HUDEP-2 (cell line): ENCODE results near the gene KLHL25.
A peak's percentile ranks its signal among the peaks of the same experiment; 100 is the strongest.

Source experiments
- DNase-seq, 76 experiments: peaks; one replicate each; lab custom pipeline; 2025; ENCODE audit not compliant: unreplicated experiment in 76 of 76; lab: John Stamatoyannopoulos, UW

KLHL25 gene

DNA sequence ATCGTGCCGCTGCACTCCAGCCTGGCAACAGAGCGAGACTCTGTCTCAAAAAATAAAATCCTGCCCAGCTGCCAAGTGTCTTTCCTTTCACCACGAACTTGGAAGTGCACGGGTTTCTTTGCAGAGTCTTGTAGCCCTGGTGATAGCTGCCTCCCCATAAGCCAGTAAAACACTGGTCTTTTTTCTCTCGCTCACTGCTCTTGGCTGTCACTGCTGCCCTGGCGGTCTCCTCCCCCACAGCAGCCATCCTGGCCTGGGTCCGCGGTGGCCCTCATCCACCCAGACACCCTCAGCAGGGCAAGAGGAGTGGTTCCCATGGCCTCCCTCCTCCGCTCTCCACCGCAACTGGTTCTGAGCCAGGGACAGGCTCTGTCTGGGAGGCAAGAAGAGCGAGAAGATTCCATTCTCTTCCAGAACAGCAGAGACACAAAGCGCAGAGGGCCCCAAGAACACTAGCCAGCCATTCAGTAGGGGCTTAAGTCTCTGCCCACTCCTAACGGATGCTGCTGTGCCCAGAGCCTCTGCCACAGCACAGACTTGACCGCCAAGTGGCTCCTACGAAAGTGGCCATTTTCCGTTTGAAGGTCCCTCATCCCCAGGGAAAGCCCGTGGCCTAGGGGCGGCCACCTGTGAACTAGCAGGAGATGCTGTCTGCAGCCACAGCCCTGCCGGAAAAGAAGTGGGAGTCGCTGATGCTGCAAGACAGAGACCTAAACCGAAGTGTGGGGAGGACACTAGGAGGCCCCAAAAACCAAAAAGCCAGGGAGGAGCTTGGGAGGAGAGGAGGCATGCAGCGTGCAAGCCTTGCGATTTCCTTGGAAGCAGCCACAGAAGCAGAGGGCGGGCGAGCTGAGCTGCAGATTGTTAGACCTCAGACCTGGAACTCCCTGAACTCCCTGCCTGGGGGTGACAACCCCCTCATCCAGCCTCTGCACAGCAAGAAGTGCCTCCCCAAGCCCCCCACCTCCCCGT lies 44.1 kb downstream of the KLHL25 start:
- no peak for DNase-seq

DNA sequence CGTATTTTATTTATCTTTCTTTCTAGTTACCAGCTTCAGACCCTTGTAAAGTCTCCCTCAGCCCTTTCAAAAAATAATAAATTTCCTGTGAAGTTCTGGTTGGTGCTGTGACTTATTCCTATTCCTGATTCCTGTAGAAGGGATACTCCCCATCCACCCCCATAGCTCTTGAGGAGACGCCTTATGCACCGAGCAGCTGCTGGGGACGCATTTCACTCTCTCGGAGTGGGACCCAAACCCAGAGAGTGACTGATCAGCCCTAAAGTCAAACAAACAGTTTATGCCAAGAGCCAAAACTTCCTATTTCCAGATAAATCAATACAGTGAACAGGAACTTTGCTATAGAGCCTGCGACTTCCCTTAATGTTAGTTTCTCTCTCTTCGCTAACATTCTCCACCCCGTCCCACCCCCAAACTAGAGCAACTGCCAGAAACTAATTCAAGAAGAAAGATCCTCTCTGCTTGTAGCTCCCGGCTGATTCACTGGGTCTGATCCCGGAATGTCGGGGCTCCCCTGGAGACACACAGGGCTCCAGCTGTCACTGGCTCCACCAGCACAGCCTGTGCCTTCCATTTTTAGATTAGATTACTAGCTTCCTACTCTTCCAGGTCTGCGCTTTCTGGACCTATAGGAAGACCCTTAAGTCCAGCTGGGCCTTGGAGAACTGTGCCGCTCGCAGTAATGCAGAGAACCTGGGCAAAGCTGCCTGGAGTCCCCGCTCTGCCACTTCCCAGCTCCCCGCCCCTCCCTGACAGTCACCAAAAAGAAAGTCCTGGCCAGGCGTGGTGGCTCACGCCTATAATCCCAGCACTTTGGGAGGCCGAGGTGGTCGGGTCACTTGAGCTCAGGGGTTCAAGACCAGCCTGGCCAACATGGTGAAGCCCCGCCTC lies 45.2 kb downstream of the KLHL25 start:
- no peak for DNase-seq

DNA sequence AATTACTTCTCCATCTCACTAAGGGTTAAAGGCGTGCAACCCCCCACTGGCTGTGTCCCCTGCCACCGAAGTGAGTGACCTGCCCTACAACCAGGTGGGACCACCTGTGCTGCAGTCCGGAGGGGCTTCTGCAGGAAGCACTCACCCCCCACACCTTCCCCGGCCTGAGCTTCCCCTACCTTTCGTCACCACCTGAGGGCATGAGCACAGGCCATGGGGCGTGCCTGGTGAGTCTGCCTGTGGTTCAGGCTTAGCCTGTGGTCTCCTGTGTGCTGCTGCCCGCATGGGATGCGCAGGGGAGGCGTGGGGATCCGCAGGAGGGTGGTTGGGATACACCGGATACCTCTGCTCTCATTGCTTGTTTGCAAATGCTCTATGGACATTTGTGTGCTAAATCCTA lies 46.0 kb downstream of the KLHL25 start:
- no peak for DNase-seq

DNA sequence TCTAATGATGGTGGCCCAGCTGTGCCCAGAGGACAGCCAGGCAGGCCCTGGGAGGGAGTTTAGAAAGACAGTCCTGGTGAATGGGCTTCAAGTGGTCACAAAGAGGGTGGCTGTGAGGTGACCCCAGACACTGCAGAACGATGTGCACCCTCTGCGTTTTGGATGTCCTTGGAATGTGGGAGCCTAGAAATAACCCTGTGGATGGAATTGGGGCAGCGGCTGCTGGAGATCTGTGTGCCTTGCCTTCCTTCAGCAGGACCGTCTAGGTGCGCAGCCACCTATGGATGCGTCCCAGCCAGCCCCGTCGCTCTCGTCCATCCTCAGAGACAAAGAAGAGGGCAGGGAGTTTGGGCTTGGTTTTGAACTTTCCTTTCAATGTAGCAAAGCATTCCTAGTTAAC lies 46.5 kb downstream of the KLHL25 start:
- no peak for DNase-seq

DNA sequence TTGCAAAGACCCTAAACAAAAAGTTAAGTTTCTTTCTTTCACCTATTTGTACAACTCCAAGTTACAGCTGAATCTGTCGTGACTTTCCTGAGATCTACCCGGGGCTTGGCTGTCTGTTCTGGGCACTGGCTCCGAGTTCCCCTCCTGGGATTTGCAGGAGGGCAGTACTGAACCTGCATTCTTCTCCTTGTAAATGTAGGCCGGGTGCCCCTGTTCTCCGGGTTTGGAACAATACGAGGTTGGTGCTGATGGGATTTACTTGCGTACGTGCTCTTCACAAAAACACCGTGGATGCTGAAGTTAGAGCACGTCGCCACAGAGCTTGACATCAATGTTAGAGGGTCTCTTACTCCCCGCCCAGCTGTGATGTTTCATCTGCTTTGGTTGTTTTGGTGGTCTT lies 48.1 kb downstream of the KLHL25 start:
- no peak for DNase-seq

DNA sequence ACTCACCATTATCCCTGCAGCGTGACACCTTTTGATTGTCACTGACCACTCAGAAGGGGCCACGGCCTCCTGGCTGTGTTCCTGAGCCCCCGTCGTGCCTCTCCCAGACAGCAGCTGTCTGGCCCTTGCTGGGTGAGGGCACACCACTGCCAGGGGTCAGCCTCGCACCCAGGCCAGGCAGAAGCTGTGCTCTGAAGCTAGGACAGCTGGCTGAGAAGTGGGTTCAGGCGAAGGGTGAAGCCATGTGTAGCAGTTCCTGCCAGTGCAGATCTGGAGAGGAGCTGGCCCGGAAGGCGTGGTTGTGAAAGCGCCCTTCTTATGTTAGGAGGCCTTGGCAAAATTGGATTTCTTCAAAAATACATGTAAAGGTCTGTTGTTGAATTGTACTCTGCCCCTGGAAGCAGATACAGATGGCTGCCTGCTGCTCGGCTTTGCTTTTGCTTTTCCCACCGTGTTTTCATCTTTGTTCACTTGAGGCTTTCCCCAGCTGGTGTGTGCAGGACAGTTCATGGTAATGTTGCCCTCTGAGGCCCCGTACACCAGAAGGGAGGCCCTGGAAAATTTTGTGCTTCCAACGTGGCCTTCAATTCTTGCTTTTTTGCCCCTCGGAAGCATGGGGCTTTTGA lies 49.1 kb downstream of the KLHL25 start:
- no peak for DNase-seq

DNA sequence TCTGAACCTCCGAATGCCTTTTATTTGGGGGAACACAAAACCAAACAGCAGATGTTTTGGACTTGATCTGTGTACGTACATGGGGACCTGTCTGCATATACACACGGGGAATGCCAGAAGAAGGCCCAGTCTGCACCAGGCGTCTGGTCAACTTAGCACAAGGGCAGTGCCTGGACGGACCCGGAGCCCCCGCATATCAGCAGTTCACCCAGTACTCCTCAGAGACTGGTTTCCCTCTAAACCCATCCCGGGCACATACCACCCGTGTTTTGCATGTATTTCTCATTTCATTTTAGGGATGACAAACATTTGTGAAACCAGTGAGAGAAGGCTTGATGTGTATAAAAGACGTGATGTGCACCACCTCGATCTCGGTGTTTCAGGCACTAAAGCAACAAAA lies 49.7 kb downstream of the KLHL25 start:
- no peak for DNase-seq

DNA sequence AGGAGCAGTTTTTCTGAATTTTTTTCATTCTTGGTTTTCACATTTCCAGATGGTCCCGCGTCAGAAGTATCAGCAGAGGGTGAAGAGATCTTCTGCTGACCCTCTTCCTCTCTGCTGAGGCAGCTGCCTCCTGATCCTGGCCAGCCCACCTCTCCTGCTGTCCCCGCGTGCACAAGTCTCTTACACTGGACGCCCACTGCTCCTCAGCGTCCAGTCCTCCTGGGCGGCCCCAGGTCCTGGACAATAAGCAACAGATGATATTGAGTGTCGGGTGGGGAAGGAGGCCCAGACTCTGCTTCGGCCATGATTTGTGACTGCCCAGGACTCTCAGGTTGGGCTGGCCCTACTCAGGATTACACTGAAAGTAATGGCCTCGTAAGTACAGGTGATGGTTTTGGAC lies 50.1 kb downstream of the KLHL25 start:
- DNase-seq: no peak

DNA sequence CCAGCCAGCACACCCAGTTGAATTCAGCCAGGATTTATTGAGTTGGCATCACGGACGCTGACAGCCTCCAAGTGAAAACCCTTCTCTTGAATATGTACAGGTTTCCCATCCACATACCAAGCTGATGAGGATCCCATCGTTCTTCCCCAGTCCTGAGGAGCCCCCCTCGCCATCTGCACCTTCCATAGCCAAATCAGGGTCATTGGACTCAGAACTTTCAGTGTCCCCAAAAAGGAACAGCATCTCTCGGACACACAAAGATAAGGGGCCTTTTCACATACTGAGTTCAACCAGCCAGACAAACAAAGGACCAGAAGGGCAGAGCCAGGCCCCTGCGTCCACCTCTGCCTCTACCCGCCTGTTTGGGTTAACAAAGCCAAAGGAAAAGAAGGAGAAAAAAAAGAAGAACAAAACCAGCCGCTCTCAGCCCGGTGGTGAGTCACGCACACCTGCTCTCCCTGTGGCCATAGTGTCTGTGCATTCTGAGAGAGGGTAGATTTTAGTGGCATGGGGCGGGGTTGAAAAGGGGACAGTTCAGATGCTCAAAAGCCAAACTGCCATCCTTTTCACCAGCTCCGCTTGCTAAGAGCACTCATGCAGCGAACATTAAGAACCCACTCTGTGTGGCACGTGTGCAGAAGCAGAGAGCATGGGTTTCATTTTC lies 51.2 kb downstream of the KLHL25 start:
- no peak for DNase-seq

DNA sequence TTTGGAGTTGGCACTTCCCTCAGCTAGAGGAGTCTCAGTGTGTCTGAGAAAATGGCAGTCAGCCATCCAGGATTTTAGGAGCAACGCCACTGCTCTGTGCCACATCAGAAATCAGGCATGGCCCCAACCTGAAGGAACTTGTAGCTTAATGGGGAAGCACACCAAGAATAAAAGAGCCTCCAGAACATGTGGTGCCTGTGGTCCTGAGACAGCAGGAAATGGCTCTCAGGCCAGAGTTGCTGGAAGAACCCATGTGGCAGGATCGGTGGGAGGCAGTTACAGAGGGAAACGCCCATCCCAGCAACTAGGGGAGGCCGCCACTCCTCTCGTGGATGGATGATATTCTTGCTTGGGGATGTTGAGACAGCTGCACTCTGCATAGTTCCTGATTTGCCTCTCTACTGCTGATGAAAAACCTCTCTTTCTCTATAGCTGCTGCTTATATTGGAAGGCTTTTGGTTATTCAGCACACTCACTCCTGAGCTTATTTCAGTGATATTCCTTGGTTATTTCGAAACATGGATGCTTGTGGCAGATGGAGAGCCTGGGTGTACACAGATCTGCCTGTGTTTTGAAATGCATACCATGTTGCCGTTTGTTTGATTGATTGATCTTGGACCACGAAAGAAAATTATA lies 52.4 kb downstream of the KLHL25 start:
- DNase-seq: no peak

DNA sequence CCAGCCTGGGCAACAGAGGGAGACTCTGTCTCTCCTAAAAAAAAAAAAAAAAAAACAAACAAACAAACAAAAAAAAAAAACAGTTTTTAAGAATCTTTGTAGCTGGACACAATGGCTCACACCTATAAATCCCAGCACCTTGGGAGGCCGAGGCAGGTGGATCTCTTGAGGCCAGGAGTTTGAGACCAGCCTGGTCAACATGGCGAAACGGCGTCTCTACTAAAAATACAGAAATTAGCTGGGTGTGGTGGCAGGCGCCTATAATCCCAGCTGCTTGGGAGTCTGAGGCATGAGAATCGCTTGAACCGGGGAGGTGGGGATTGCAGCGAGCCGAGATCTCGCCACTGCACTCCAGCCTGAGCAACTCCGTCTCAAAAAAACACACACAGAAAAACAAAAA lies 53.1 kb downstream of the KLHL25 start:
- DNase-seq: no peak

DNA sequence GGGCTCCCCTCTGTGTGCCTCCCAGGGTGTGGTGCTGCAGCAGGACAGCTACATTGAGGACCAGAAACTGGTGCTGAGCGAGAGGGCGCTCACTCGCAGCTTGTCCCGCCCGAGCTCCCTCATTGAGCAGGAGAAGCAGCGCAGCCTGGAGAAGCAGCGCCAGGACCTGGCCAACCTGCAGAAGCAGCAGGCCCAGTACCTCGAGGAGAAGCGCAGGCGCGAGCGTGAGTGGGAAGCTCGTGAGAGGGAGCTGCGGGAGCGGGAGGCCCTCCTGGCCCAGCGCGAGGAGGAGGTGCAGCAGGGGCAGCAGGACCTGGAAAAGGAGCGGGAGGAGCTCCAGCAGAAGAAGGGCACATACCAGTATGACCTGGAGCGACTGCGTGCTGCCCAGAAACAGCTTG lies 53.7 kb downstream of the KLHL25 start:
- no peak for DNase-seq

DNA sequence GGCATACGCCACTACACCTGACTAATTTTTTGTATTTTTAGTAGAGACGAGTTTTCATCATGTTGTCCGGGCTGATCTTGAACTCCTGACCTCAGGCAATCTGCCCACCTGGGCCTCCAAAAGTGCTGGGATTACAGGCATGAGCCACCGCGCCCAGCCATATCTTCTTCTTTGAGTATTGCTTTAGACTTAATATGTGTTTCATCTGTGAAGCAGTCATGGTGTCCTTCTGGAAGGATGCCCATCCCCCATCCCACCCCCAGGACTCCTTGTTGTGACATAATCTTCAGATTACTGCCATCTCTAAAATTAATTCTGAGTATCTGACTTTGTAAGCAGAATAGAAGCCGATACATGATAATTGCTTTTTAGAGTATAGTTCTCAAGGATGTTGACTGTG lies 57.7 kb downstream of the KLHL25 start:
- no peak for DNase-seq

DNA sequence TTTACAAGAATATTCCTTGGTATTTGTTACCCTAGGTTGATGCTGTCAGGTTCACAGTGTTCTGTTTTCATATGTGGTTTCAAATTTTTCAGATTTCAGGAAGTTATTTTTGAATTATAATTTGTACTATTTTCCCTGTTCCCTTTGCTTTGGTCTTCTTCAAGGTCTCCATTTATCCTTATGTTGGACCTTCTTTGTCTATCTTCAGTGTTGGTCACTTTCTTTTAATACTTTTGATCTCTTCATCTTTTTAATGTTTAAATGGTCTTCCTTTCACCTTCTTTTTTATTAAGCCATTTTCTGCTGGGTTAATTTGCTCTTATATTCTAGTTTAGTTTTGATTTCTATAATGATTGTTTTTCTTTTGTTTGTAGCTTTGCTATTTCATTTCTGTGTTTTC lies 61.3 kb downstream of the KLHL25 start:
- DNase-seq: no peak

DNA sequence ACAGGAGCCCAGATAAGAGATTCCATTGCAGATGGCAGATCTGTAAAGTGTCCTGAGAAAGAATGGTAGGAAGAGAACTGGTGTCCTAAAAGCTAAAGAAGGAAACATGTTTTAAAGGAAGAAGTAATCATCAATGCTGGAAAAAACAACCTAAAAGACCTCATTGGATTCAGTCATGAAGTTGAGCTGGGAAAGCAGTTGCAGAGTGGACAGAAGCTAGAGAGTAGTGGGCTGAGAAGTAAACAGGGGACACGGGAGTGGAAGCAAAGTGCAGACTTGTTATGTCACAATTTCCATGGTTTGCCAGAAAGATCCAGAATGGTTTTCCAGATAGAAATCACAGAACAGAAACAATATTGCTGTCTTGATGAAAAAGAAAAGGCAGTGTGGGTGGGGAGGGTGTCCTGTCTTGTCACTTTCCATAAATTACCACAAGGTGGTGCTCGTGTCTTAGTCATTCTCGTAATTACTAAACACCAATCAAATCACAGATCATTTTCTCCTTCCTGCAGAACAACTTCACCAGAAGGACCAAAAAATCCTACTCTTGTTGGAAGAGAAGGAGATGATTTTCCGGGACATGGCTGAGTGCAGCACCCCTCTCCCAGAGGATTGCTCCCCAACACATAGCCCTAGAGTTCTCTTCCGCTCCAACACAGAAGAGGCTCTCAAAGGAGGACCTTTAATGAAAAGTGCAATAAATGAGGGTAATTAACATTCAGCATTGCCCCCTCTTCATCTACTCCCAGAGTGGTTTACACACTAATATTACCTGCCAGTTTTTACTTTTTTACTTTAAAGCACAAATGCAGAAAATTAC lies 64.5 kb downstream of the KLHL25 start:
- DNase-seq: peak in 38 of 76 experiments; percentile 6 to 60 (median 40)

DNA sequence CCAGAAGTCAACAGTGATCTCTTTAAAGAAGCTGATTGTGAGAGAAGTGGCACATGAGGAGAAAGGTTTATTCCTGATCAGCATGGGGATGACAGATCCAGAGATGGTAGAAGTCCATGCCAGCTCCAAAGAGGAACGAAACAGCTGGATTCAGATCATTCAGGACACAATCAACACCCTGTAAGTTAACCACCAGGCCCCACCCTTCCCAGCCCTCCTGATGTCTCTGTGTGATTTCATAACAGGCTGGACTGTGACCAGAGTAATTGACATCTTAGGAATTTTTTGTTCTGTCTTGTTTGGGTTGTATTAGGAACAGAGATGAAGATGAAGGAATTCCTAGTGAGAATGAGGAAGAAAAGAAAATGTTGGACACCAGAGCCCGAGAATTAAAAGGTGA lies 67.7 kb downstream of the KLHL25 start:
- DNase-seq: peak in 1 of 76 experiments; percentile 6

DNA sequence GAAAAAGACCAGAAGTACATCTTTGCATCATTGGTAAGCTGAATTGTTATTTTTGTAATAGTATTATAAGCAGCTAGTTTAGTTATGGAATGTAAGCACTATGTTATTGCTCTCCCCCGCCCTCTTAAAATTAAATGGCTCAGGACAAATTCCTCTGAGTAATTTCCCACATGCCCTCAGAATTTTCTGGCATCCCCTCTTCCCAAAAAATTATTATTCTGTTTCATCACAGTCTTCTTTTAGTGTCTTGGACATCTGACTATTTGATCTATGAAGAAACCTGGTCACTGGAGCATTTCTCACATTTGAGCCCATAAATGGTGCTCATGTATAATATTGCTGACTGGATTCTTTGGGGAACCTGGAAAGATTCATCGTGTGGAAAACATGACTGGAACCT lies 68.3 kb downstream of the KLHL25 start:
- DNase-seq: no peak

DNA sequence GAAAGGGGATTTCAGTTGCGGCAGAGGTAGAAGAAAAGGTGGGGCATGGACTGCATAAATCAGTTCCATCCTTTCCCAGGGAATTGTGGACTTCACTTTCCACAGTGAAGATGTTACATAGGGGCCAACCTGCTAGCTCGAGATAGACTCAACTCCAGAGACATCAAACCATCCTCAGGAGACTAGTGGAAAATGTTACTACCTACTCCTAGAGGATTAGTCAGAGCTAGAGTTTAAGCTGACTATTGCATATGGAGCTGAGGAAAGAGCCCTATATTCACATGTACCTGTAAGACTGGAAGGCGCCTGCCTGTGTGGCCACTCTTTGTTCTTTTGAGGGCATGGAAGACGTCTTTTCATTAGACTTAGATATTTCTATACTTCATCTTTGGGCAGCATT lies 69.2 kb downstream of the KLHL25 start:
- no peak for DNase-seq

DNA sequence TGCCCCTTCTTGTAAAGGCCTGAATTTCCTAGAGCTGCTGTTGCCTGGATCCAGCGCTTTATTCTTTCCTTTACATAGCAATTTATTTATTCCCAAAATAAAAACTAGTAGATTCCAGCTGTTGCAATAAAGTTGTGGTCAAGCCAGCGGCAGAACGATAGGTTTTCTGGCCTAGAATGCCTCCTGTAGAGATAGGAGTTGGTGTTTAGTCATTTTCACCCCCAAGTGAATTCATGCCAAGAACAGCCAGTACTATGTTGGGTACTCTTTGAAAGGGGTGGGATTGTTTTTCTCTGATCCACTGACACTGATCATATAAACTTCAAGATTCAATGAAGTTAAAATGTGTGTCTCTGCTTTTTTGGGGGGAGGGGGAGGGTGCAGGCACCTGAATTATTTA lies 69.7 kb downstream of the KLHL25 start:
- peak in 4 of 76 experiments; percentile 13 to 35 (median 20) for DNase-seq
